Inflammatory macrophage treated with lipopolysaccharide for 4 hours (primary cell): ENCODE results near the gene ADRA1B.
A peak's percentile ranks its signal among the peaks of the same experiment; 100 is the strongest.
"Not testable (repeated sequence)": the region's sequence is repeated elsewhere in the genome, so short reads cannot be mapped to it uniquely, and the experiment has no call there.

Experiments used
- DNase-seq: peaks from one replicate; pipeline ENCODE4 v3.0.0-alpha.2; 2020

ADRA1B gene

GRCh38 chr5:159933531-159934485 lies 17.5 kb downstream of the ADRA1B start:
- DNase-seq, result no peak

GRCh38 chr5:159935946-159936345 lies 19.7 kb downstream of the ADRA1B start:
- no peak for DNase-seq

- no peak for DNase-seq
Measured at GRCh38 chr5:159936686-159937329, 20.5 kb downstream of the ADRA1B start.

GRCh38 chr5:159937580-159937979 lies 21.3 kb downstream of the ADRA1B start:
- no peak for DNase-seq

- no peak for DNase-seq
Measured at GRCh38 chr5:159943326-159943725, 27.0 kb downstream of the ADRA1B start.

- DNase-seq, result no peak
Measured at GRCh38 chr5:159944056-159944600, 27.8 kb downstream of the ADRA1B start.

GRCh38 chr5:159945359-159945758 lies 29.1 kb downstream of the ADRA1B start:
- DNase-seq, result no peak

- no peak for DNase-seq
Measured at GRCh38 chr5:159947708-159948358, 31.6 kb downstream of the ADRA1B start.

GRCh38 chr5:159951387-159951786 lies 35.1 kb downstream of the ADRA1B start:
- DNase-seq, result no peak

GRCh38 chr5:159951834-159952233 lies 35.6 kb downstream of the ADRA1B start:
- DNase-seq, result no peak

- DNase-seq, result no peak
Measured at GRCh38 chr5:159953609-159954008, 37.3 kb downstream of the ADRA1B start.

GRCh38 chr5:159955056-159955624 lies 38.9 kb downstream of the ADRA1B start:
- no peak for DNase-seq

- DNase-seq, result no peak
Measured at GRCh38 chr5:159956074-159956473, 39.8 kb downstream of the ADRA1B start.

GRCh38 chr5:159961176-159962160 lies 45.2 kb downstream of the ADRA1B start:
- no peak for DNase-seq

- DNase-seq, result no peak
Measured at GRCh38 chr5:159962214-159962613, 45.9 kb downstream of the ADRA1B start.

- no peak for DNase-seq
Measured at GRCh38 chr5:159963935-159964334, 47.7 kb downstream of the ADRA1B start.

GRCh38 chr5:159965031-159965837 lies 49.0 kb downstream of the ADRA1B start:
- DNase-seq, result peak; percentile 52

- DNase-seq, result not testable (repeated sequence)
Measured at GRCh38 chr5:159965838-159966128, 49.5 kb downstream of the ADRA1B start.

- no peak for DNase-seq
Measured at GRCh38 chr5:159969966-159970365, 53.7 kb downstream of the ADRA1B start.

- no peak for DNase-seq
Measured at GRCh38 chr5:159971038-159971437, 54.8 kb downstream of the ADRA1B start.

GRCh38 chr5:159971514-159971913 lies 55.2 kb downstream of the ADRA1B start:
- DNase-seq, result no peak
